A549 (cell line): ENCODE data around the gene RELL2.

ENCODE experiments used
- CEBPB ChIP-seq, 2 experiments: fragments of >200 bp in 1 of 2; sonication (Bioruptor Twin) in 1 of 2; formaldehyde crosslinking in 1 of 2; IDR thresholded peaks; 2 replicates each; pipeline ENCODE4 v1.6.1; 2012 to 2016
- CHD2 ChIP-seq: fragments of 150-350 bp; IDR thresholded peaks from 2 replicates; pipeline ENCODE4 v1.6.1; 2014; ENCODE audit warnings: low read length; ENCODE audit not compliant: partially characterized antibody
- EP300 ChIP-seq, 2 experiments: fragments of >200 bp; sonication (Bioruptor Twin); formaldehyde crosslinking; IDR thresholded peaks; 2 replicates in 1 of 2; 3 replicates in 1 of 2; pipeline ENCODE4 v1.6.1; 2016 to 2017
- GATA3 ChIP-seq: IDR thresholded peaks from 2 replicates; pipeline ENCODE4 v1.6.1; 2012; ENCODE audit warnings: borderline replicate concordance
- JUNB ChIP-seq: fragments of >200 bp; sonication (Bioruptor Twin); formaldehyde crosslinking; IDR thresholded peaks from 2 replicates; pipeline ENCODE4 v1.6.1; 2016
- MAFK ChIP-seq: fragments of 450-650 bp; IDR thresholded peaks from 2 replicates; pipeline ENCODE4 v1.6.1; 2014; ENCODE audit not compliant: partially characterized antibody
- RCOR1 ChIP-seq: fragments of 150-350 bp; IDR thresholded peaks from 2 replicates; pipeline ENCODE4 v1.6.1; 2014; ENCODE audit warnings: antibody characterized with exemption, low read length, low read depth
- TP53 ChIP-seq: fragments of 250-450 bp; sonication (Bioruptor Pico); IDR thresholded peaks from 2 replicates; pipeline ENCODE4 v1.5.0; 2021; ENCODE audit warnings: mild to moderate bottlenecking, moderate library complexity
- ZFP36 ChIP-seq: fragments of 450-650 bp; IDR thresholded peaks from 2 replicates; pipeline ENCODE4 v1.6.1; 2014; ENCODE audit warnings: borderline replicate concordance; ENCODE audit not compliant: partially characterized antibody
- TF ChIP-seq, protein P1 (sequence below): fragments of 150-350 bp; IDR thresholded peaks from 2 replicates; pipeline ENCODE4 v1.6.1; 2014; ENCODE audit warnings: low read depth, mild to moderate bottlenecking, low read length
- TF ChIP-seq, protein P2 (sequence below): fragments of >200 bp; sonication (Bioruptor Twin); formaldehyde crosslinking; IDR thresholded peaks from 3 replicates; pipeline ENCODE4 v1.5.1; 2016
- TF ChIP-seq, protein P3 (sequence below): fragments of 450-650 bp; IDR thresholded peaks from 2 replicates; pipeline ENCODE4 v1.6.1; 2014; ENCODE audit warnings: antibody characterized with exemption
- TF ChIP-seq, protein P4 (sequence below): fragments of 200-600 bp; sonication (generic); IDR thresholded peaks from 2 replicates; pipeline ENCODE4 v1.6.1; 2016; ENCODE audit warnings: antibody characterized with exemption, mild to moderate bottlenecking, moderate library complexity

DNA sequence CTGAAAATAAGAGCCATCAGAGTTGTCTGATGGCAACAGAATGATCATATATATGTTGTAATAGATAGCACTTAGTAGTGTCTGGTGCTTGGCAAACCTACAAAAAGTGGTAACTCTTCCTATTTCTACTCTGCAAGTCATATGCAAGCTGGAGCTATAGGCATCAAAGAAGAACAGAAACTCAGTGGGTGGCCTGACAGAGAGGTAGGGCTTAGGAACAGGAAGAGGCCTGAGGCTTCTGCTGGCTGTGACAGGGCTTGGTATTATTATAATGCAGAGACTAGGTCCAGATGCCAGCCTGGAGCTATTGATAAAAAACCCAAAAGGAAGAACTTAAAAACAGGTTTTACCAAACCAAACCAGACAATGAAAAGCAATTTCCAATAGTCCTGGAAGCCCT is 13.6 kb upstream of the RELL2 start:
- TF ChIP-seq TP53 (no peak), CHD2 (no peak), EP300 (IDR thresholded peaks at IDR 0.05) (no peak), MAFK (no peak), RCOR1 (no peak), ZFP36 (no peak), GATA3 (no peak), JUNB (no peak), CEBPB (IDR thresholded peaks at IDR 0.05) (no peak)
- TF ChIP-seq, protein P1, sequence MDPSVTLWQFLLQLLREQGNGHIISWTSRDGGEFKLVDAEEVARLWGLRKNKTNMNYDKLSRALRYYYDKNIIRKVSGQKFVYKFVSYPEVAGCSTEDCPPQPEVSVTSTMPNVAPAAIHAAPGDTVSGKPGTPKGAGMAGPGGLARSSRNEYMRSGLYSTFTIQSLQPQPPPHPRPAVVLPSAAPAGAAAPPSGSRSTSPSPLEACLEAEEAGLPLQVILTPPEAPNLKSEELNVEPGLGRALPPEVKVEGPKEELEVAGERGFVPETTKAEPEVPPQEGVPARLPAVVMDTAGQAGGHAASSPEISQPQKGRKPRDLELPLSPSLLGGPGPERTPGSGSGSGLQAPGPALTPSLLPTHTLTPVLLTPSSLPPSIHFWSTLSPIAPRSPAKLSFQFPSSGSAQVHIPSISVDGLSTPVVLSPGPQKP: no peak
- TF ChIP-seq, protein P2, sequence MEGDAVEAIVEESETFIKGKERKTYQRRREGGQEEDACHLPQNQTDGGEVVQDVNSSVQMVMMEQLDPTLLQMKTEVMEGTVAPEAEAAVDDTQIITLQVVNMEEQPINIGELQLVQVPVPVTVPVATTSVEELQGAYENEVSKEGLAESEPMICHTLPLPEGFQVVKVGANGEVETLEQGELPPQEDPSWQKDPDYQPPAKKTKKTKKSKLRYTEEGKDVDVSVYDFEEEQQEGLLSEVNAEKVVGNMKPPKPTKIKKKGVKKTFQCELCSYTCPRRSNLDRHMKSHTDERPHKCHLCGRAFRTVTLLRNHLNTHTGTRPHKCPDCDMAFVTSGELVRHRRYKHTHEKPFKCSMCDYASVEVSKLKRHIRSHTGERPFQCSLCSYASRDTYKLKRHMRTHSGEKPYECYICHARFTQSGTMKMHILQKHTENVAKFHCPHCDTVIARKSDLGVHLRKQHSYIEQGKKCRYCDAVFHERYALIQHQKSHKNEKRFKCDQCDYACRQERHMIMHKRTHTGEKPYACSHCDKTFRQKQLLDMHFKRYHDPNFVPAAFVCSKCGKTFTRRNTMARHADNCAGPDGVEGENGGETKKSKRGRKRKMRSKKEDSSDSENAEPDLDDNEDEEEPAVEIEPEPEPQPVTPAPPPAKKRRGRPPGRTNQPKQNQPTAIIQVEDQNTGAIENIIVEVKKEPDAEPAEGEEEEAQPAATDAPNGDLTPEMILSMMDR: no peak
- TF ChIP-seq, protein P3, sequence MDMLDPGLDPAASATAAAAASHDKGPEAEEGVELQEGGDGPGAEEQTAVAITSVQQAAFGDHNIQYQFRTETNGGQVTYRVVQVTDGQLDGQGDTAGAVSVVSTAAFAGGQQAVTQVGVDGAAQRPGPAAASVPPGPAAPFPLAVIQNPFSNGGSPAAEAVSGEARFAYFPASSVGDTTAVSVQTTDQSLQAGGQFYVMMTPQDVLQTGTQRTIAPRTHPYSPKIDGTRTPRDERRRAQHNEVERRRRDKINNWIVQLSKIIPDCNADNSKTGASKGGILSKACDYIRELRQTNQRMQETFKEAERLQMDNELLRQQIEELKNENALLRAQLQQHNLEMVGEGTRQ: no peak
- TF ChIP-seq, protein P4, sequence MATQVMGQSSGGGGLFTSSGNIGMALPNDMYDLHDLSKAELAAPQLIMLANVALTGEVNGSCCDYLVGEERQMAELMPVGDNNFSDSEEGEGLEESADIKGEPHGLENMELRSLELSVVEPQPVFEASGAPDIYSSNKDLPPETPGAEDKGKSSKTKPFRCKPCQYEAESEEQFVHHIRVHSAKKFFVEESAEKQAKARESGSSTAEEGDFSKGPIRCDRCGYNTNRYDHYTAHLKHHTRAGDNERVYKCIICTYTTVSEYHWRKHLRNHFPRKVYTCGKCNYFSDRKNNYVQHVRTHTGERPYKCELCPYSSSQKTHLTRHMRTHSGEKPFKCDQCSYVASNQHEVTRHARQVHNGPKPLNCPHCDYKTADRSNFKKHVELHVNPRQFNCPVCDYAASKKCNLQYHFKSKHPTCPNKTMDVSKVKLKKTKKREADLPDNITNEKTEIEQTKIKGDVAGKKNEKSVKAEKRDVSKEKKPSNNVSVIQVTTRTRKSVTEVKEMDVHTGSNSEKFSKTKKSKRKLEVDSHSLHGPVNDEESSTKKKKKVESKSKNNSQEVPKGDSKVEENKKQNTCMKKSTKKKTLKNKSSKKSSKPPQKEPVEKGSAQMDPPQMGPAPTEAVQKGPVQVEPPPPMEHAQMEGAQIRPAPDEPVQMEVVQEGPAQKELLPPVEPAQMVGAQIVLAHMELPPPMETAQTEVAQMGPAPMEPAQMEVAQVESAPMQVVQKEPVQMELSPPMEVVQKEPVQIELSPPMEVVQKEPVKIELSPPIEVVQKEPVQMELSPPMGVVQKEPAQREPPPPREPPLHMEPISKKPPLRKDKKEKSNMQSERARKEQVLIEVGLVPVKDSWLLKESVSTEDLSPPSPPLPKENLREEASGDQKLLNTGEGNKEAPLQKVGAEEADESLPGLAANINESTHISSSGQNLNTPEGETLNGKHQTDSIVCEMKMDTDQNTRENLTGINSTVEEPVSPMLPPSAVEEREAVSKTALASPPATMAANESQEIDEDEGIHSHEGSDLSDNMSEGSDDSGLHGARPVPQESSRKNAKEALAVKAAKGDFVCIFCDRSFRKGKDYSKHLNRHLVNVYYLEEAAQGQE: no peak
